Lower leg skin (tissue), 4 donors: ENCODE measurements around the gene JMJD1C. TPM values are rescaled to one million over a fixed set of nuclear protein-coding genes. Genes with fewer than 3 reads are reported as not detected.

ENCODE experiments used
- DNase-seq, 2 donors: peaks; one replicate each; pipeline ENCODE4 v3.0.0-alpha.2; 2019; ENCODE audit warnings: low spot score in 2 of 2
- H3K4me3 ChIP-seq: fragments of 200-600 bp; sonication (generic); 2 replicates; pipeline ENCODE4 v1.5.1; 2017; ENCODE audit warnings: mild to moderate bottlenecking, low read depth; ENCODE audit not compliant: poor library complexity, severe bottlenecking
- POLR2A ChIP-seq, 2 donors: fragments of 450-650 bp; IDR thresholded peaks; one replicate each; pipeline ENCODE4 v1.6.1; 2016 to 2017; ENCODE audit warnings: antibody characterized with exemption in 2 of 2, mild to moderate bottlenecking in 1 of 2, moderate library complexity in 1 of 2
- WGBS, 2 donors: methylation state at CpG; one replicate each; pipeline ENCODE4 v1.1.5; 2018; 5-methylcytosine and 5-hydroxymethylcytosine counted together
- intact Hi-C: fragments of 100-400 bp; cut with DNase I; formaldehyde crosslinking; loops from one replicate; pipeline ENCODE4 v1.15.0; 2023; ENCODE audit warnings: low total_unique reads
- total RNA-seq, 4 donors: library from RNA; depleted of rRNA; stranded (reverse); fragments of >200 nt; gene quantifications; one replicate each; pipeline ENCODE4 v1.1.0, GENCODE V29; 2016
- TF ChIP-seq, protein P1 (sequence below), 3 donors: fragments of 450-650 bp; IDR thresholded peaks; one replicate each; pipeline ENCODE4 v1.5.1; 2016; ENCODE audit warnings: antibody characterized with exemption in 3 of 3, mild to moderate bottlenecking in 3 of 3, moderate library complexity in 2 of 3

Gene JMJD1C
- total RNA-seq, 4 donors from 2014 or later, result 82.0 to 92.5 (median 84.9) TPM

DNA sequence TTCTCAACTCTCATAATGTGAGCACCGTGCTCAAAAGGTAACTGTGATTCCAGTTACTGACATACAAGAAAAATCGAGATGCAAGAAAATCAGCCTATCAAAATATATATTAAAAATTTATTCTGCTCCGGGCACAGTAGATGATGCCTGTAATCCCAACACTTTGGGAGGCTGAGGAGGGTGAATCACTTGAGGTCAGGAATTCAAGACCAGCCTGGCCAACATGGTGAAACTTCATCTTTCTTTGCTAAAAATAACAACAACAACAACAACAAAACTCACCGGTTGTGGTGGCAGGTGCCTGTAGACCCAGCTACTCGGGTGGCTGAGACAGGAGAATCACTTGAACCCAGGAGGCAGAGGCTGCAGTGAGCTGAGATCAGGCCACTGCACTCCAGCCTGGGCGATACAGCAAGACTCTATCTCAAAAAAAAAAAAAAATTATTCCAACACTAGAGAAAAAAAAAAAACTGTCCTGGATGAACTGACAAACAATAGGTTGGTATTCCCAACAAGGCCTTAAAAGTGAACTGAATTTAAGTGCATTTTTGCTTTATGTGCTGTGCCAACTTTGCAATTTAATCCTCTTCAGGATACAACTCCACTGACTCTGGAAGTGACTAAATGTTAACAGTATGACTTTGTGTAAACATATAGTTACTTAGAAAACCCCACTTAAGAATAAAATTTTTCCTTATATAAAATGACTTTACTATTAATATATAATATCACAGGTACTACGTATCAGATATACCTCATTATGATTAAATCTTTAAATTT is 51.1 kb downstream of the JMJD1C start:
- WGBS, 2 donors, result 91 to 93% methylated on average over 7 of the region's 7 CpGs
- TF ChIP-seq POLR2A (IDR thresholded peaks at IDR 0.05), result no peak
- TF ChIP-seq, protein P1, sequence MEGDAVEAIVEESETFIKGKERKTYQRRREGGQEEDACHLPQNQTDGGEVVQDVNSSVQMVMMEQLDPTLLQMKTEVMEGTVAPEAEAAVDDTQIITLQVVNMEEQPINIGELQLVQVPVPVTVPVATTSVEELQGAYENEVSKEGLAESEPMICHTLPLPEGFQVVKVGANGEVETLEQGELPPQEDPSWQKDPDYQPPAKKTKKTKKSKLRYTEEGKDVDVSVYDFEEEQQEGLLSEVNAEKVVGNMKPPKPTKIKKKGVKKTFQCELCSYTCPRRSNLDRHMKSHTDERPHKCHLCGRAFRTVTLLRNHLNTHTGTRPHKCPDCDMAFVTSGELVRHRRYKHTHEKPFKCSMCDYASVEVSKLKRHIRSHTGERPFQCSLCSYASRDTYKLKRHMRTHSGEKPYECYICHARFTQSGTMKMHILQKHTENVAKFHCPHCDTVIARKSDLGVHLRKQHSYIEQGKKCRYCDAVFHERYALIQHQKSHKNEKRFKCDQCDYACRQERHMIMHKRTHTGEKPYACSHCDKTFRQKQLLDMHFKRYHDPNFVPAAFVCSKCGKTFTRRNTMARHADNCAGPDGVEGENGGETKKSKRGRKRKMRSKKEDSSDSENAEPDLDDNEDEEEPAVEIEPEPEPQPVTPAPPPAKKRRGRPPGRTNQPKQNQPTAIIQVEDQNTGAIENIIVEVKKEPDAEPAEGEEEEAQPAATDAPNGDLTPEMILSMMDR (IDR thresholded peaks at IDR 0.05), result no peak

DNA sequence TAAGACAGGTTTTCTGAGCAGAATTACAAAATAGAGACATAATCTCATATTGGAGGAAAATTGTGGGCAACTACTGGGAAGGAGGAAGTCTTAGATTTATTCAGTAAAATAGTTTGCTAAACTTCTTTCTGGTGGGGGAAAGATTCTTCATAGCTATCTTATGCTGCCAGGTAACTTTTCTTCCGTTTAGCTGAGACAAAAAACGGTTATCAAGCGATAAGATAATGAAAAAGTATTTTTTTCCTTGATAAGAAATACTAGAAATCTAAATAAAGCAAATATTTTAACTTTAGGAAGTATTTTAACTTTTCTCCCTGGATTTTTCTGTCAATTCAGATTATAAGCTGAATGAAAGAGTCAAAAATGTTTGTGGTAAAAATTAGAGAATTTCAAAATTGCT is 52.3 kb downstream of the JMJD1C start:
- DNase-seq, result no peak
- WGBS, 2 donors, result 63 to 93% methylated on average over 3 of the region's 3 CpGs
- TF ChIP-seq, protein P1 (IDR thresholded peaks at IDR 0.05), result no peak
- TF ChIP-seq POLR2A (IDR thresholded peaks at IDR 0.05), result no peak
- intact Hi-C loops, result no loop called here
- H3K4me3 ChIP-seq, result no peak overlapping the region

More for the DNA sequence above, 51.1 kb downstream of the JMJD1C start:
- intact Hi-C loops, result no loop called here
- DNase-seq, result no peak
- no peak overlapping the region for H3K4me3 ChIP-seq

DNA sequence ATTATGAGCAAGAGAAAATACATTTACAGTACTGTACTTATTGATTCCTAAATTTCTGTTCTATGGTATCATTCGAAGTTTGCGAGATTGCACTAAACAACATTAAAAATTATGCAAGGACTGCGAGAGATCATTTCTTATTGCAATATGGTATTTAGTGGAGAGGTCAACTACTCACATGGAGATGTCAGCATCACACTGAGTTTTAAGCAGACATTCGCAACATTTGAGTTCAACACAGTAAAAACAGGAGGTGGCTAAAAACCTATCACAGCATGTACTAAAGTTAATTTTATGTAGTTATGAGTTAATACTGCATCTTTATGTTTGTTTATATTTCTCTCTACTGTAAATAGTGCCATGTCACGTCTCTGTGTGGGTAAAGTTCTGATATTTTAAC is 53.5 kb downstream of the JMJD1C start:
- no peak for TF ChIP-seq POLR2A (IDR thresholded peaks at IDR 0.05)
- TF ChIP-seq, protein P1 (IDR thresholded peaks at IDR 0.05), result no peak
- no peak overlapping the region for H3K4me3 ChIP-seq
- DNase-seq, result no peak
- 96 to 97% methylated on average over 5 of the region's 5 CpGs for WGBS, 2 donors
- intact Hi-C loops, result no loop called here

DNA sequence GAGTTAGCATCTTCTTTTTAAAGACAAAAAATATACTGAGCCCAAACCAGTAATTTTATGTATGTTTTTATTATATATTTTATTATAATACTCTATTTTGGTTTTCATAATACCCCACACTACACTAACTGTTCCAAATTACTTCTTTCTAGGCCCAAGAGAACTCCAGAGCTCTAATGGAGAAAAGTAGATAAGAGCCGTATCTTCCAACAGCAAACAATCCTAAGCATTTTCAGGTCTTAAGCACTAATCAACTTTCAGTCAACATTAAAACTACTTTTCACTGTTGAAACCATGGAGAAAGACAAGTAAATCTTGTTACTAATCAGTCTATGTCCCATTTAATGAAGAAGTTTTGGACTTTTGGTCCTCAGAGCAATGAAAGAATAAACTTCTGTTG is 55.1 kb downstream of the JMJD1C start:
- no peak for DNase-seq
- 95 to 96% methylated on average over 1 of the region's 1 CpG for WGBS, 2 donors
- intact Hi-C loops, result no loop called here
- TF ChIP-seq, protein P1 (IDR thresholded peaks at IDR 0.05), result no peak
- TF ChIP-seq POLR2A (IDR thresholded peaks at IDR 0.05), result no peak
- H3K4me3 ChIP-seq, result no peak overlapping the region

DNA sequence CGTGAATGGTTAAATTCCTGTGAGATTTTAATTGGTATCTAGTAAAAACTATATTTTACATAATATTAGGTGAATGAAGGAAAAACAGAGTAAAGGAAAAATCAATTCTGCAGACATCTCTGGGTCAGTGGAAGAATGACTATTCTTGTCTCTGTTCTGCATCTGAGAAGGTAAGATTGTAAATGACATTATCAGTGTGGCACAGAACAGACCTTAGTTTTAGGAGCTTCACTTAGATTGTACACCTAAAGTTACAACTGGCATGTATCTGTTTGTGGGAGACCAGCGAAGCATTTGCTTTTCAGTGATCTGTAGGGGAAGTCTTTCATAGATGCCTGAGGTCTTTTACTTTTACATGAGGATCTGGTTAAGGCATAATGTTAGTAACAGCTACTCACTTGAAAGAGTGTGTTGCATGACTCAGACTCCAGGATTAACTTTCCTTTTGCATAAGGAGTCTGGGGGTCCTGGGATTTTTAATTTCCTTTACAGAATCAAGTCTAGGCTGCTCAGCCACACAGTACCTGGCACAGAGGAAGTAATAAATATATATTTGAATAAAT is 56.2 kb downstream of the JMJD1C start:
- 84 to 89% methylated on average over 2 of the region's 2 CpGs for WGBS, 2 donors
- no peak for DNase-seq
- H3K4me3 ChIP-seq, result no peak overlapping the region
- no peak for TF ChIP-seq POLR2A (IDR thresholded peaks at IDR 0.05)
- TF ChIP-seq, protein P1 (IDR thresholded peaks at IDR 0.05), result no peak
- intact Hi-C loops, result no loop called here
